PC-9 (cell line): ENCODE data around the gene SCAPER.

Experiments
- CTCF ChIP-seq: fragments of 200-600 bp; sonication (generic); conservative IDR thresholded peaks from 2 replicates; pipeline ENCODE4 v1.6.1; 2017; ENCODE audit warnings: mixed run types, antibody characterized with exemption, mild to moderate bottlenecking, moderate library complexity
- EZH2 ChIP-seq: fragments of 200-600 bp; sonication (generic); IDR thresholded peaks from 2 replicates; pipeline ENCODE4 v1.8.0; 2017; ENCODE audit warnings: antibody characterized with exemption, low read depth

DNA sequence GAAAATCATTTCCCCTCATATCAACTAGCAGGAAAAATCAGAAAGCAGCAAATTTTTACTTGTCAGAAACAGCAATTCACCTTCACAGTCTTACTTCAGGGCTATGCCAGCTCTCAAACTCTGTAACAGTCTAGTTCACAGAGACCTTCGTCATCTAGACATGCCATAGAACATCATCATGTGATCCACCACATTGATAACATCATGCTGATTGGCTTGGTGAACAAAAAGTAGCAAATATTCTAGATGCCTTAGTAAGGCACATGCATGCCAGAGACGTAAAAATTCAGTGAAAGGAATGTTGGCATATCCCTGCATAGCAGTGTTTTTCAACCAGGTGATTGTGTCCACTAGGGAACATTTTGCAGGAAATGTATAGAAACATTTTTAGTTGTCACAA lies 8.6 kb upstream of the SCAPER start:
- TF ChIP-seq CTCF (no peak), EZH2 (no peak)
